ENCODE results near the gene RAB24.

Gene RAB24

DNA sequence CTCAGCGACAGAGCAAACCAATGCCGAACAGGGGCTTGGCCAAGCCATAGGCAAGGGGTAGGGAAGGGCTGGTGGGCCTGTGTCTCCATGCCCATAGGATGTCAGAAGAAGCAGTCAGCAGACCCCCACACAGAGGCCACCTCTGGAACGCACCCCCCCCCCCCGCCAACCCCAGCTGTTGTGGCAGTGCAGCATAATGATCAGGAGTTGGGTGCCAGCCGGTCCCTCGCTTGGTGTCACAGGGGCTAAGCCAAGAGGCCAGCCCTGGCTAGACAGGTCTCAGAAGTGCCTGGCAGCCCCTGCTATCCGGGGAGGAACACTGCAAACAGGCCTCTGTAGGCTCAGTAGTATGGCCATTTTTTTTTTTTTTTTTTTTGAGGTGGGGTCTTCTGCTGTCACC lies 11.9 kb upstream of the RAB24 start:
- in situ Hi-C loops (cut with MboI; ENCODE audit: low pct_unique_long_range_greater_than_20kb, low sequenced_read_pairs, unreplicated experiment): no loop called here
- TF ChIP-seq, protein P1, sequence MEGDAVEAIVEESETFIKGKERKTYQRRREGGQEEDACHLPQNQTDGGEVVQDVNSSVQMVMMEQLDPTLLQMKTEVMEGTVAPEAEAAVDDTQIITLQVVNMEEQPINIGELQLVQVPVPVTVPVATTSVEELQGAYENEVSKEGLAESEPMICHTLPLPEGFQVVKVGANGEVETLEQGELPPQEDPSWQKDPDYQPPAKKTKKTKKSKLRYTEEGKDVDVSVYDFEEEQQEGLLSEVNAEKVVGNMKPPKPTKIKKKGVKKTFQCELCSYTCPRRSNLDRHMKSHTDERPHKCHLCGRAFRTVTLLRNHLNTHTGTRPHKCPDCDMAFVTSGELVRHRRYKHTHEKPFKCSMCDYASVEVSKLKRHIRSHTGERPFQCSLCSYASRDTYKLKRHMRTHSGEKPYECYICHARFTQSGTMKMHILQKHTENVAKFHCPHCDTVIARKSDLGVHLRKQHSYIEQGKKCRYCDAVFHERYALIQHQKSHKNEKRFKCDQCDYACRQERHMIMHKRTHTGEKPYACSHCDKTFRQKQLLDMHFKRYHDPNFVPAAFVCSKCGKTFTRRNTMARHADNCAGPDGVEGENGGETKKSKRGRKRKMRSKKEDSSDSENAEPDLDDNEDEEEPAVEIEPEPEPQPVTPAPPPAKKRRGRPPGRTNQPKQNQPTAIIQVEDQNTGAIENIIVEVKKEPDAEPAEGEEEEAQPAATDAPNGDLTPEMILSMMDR (IDR thresholded peaks at IDR 0.05; ENCODE audit: extremely low read depth, insufficient read depth, missing control alignments): no peak
- no peak for DNase-seq (ENCODE audit: low spot score)

- no peak for DNase-seq (ENCODE audit: low spot score)
- in situ Hi-C loops (cut with MboI; ENCODE audit: low pct_unique_long_range_greater_than_20kb, low sequenced_read_pairs, unreplicated experiment): no loop called here
- TF ChIP-seq, protein P1 (IDR thresholded peaks at IDR 0.05; ENCODE audit: extremely low read depth, insufficient read depth, missing control alignments): no peak
These were observed 11.1 kb upstream of the RAB24 start for GRCh38 chr5:177314376-177315342.

GRCh38 chr5:177313561-177314259 lies 10.2 kb upstream of the RAB24 start:
- no peak for DNase-seq (ENCODE audit: low spot score)
- in situ Hi-C loops (cut with MboI; ENCODE audit: low pct_unique_long_range_greater_than_20kb, low sequenced_read_pairs, unreplicated experiment): no loop called here
- TF ChIP-seq, protein P1 (IDR thresholded peaks at IDR 0.05; ENCODE audit: extremely low read depth, insufficient read depth, missing control alignments): no peak

DNA sequence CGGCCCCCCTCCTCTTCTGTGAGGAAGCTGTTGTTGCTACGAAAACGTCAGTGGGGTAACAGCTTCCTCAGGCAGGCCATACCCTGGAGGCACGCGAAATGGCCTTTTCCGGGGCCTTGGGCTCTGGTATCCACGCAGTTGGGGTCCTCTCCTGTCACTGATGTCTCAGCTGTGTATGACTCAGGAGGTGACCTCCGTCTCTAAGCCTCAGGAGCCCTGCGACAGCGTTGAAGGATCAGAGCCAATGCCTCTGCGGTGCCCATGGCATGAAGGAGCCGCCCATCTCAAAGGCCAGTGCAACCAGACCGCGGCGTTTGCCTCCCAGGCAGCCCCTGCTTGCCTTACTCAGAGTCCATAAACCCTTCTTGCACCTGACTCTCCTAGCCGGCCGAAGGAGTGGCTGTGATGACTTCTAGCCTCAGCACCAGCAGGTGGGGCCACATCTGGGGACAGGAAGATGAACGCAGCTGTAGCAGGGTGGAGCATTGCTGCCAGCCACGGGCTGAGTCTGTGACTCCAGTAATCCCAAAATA lies 9.2 kb upstream of the RAB24 start:
- no peak for DNase-seq (ENCODE audit: low spot score)
- in situ Hi-C loops (cut with MboI; ENCODE audit: low pct_unique_long_range_greater_than_20kb, low sequenced_read_pairs, unreplicated experiment): no loop called here
- TF ChIP-seq, protein P1 (IDR thresholded peaks at IDR 0.05; ENCODE audit: extremely low read depth, insufficient read depth, missing control alignments): peak; percentile 34

- in situ Hi-C loops (cut with MboI; ENCODE audit: low pct_unique_long_range_greater_than_20kb, low sequenced_read_pairs, unreplicated experiment): no loop called here
- TF ChIP-seq, protein P1 (IDR thresholded peaks at IDR 0.05; ENCODE audit: extremely low read depth, insufficient read depth, missing control alignments): no peak
- peak; percentile 97 for DNase-seq (ENCODE audit: low spot score)
These were observed 8.5 kb upstream of the RAB24 start, which contains the start of gene MXD3 for GRCh38 chr5:177311723-177312648. MXD3 (minus strand) TSS chr5:177311898; CDS start chr5:177311830, 68 bp downstream.

DNA sequence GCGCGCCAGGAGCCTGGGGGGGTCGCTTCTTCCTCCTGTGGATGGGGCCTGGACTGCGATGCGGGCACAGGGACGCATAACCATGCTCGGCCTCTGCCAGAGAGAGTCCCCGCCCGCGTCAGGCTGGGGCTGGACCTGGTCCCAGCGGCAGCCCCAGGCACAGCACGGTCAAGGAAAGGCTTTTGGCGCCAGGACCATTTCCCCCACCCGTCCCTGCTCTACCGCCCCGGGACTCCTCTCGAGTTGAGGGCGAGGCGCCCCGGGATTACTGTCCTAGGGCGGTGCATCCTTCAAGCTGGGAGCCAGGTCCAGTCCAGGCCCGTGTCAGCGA lies 7.8 kb upstream of the RAB24 start:
- in situ Hi-C loops (cut with MboI; ENCODE audit: low pct_unique_long_range_greater_than_20kb, low sequenced_read_pairs, unreplicated experiment): no loop called here
- TF ChIP-seq, protein P1 (IDR thresholded peaks at IDR 0.05; ENCODE audit: extremely low read depth, insufficient read depth, missing control alignments): no peak
- DNase-seq (ENCODE audit: low spot score): no peak

Data from GM13977 (cell line).